ENCODE data around the gene ASIC4. TPM values are rescaled to one million over a fixed set of nuclear protein-coding genes. Genes with fewer than 3 reads are reported as not detected.

ASIC4 gene
- total and polyA plus RNA-seq, 2 of the 13 experiments (the other 11 are each of a cell fraction or from before 2014, with no cell fraction given), result 0.03 TPM; not detected in 1

DNA sequence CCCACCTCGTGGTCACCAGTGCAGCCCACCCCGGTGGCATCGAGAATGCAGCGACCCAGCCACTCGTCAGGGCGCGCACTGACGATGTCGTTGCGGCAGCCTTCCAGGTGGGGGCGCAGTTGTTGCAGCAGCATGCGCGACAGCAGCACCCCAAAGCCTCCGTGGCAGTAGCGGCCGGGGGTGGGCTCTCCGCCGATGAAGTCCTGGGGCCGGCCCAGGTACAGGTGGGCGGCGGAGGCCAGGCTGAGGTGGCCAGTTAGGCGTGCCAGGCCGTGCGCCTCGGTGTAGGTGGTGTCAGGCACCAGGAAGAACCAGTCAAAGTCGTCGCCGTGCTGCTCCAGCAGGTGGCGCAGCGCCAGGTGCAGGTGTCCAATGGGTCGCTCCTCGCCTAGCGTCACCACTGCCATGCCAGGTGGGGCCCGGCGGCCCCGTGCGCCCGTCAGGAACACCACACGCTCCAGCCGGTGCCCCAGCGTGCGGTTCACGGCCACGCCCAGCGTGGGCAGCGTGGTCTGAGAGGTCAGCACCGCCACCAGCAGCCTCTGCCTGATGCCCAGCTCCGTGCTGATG is 27.4 kb downstream of the ASIC4 start (continued):
- TF ChIP-seq, protein P1, sequence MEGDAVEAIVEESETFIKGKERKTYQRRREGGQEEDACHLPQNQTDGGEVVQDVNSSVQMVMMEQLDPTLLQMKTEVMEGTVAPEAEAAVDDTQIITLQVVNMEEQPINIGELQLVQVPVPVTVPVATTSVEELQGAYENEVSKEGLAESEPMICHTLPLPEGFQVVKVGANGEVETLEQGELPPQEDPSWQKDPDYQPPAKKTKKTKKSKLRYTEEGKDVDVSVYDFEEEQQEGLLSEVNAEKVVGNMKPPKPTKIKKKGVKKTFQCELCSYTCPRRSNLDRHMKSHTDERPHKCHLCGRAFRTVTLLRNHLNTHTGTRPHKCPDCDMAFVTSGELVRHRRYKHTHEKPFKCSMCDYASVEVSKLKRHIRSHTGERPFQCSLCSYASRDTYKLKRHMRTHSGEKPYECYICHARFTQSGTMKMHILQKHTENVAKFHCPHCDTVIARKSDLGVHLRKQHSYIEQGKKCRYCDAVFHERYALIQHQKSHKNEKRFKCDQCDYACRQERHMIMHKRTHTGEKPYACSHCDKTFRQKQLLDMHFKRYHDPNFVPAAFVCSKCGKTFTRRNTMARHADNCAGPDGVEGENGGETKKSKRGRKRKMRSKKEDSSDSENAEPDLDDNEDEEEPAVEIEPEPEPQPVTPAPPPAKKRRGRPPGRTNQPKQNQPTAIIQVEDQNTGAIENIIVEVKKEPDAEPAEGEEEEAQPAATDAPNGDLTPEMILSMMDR (CRISPR knock-in tag; IDR thresholded peaks at IDR 0.05), result peak; percentile 99
- TF ChIP-seq, protein P2, sequence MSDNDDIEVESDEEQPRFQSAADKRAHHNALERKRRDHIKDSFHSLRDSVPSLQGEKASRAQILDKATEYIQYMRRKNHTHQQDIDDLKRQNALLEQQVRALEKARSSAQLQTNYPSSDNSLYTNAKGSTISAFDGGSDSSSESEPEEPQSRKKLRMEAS (IDR thresholded peaks at IDR 0.05), result peak; percentile 88
- TF ChIP-seq ETV5 (CRISPR knock-in tag; IDR thresholded peaks at IDR 0.05; ENCODE audit: borderline replicate concordance) (peak; percentile 39; the same call in 1 of the 2 replicates), U2AF1 (optimal IDR thresholded peaks at IDR 0.05; ENCODE audit: low read depth, low read length) (peak; percentile 29), NAIF1 (CRISPR knock-in tag; IDR thresholded peaks at IDR 0.05; ENCODE audit: borderline replicate concordance) (no peak), FLYWCH1 (CRISPR knock-in tag; IDR thresholded peaks at IDR 0.05) (no peak), ZFP1 (CRISPR knock-in tag; IDR thresholded peaks at IDR 0.05) (no peak), RFX1 (IDR thresholded peaks at IDR 0.05) (no peak), SOX5 (CRISPR knock-in tag; IDR thresholded peaks at IDR 0.05; ENCODE audit: borderline replicate concordance) (peak; percentile 31; the same call in 1 of the 2 replicates), CCAR2 (optimal IDR thresholded peaks at IDR 0.05; ENCODE audit: low read depth, low read length) (no peak), ZNF33A (CRISPR knock-in tag; IDR thresholded peaks at IDR 0.05; ENCODE audit: borderline replicate concordance) (no peak)
- TF ChIP-seq, protein P3, sequence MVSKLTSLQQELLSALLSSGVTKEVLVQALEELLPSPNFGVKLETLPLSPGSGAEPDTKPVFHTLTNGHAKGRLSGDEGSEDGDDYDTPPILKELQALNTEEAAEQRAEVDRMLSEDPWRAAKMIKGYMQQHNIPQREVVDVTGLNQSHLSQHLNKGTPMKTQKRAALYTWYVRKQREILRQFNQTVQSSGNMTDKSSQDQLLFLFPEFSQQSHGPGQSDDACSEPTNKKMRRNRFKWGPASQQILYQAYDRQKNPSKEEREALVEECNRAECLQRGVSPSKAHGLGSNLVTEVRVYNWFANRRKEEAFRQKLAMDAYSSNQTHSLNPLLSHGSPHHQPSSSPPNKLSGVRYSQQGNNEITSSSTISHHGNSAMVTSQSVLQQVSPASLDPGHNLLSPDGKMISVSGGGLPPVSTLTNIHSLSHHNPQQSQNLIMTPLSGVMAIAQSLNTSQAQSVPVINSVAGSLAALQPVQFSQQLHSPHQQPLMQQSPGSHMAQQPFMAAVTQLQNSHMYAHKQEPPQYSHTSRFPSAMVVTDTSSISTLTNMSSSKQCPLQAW (CRISPR knock-in tag; IDR thresholded peaks at IDR 0.05), result peak; percentile 81
- TF ChIP-seq, protein P4, sequence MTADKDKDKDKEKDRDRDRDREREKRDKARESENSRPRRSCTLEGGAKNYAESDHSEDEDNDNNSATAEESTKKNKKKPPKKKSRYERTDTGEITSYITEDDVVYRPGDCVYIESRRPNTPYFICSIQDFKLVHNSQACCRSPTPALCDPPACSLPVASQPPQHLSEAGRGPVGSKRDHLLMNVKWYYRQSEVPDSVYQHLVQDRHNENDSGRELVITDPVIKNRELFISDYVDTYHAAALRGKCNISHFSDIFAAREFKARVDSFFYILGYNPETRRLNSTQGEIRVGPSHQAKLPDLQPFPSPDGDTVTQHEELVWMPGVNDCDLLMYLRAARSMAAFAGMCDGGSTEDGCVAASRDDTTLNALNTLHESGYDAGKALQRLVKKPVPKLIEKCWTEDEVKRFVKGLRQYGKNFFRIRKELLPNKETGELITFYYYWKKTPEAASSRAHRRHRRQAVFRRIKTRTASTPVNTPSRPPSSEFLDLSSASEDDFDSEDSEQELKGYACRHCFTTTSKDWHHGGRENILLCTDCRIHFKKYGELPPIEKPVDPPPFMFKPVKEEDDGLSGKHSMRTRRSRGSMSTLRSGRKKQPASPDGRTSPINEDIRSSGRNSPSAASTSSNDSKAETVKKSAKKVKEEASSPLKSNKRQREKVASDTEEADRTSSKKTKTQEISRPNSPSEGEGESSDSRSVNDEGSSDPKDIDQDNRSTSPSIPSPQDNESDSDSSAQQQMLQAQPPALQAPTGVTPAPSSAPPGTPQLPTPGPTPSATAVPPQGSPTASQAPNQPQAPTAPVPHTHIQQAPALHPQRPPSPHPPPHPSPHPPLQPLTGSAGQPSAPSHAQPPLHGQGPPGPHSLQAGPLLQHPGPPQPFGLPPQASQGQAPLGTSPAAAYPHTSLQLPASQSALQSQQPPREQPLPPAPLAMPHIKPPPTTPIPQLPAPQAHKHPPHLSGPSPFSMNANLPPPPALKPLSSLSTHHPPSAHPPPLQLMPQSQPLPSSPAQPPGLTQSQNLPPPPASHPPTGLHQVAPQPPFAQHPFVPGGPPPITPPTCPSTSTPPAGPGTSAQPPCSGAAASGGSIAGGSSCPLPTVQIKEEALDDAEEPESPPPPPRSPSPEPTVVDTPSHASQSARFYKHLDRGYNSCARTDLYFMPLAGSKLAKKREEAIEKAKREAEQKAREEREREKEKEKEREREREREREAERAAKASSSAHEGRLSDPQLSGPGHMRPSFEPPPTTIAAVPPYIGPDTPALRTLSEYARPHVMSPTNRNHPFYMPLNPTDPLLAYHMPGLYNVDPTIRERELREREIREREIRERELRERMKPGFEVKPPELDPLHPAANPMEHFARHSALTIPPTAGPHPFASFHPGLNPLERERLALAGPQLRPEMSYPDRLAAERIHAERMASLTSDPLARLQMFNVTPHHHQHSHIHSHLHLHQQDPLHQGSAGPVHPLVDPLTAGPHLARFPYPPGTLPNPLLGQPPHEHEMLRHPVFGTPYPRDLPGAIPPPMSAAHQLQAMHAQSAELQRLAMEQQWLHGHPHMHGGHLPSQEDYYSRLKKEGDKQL (CRISPR knock-in tag; IDR thresholded peaks at IDR 0.05; ENCODE audit: low read depth), result no peak; the same call in 1 of the 2 replicates
- TF ChIP-seq, protein P5, sequence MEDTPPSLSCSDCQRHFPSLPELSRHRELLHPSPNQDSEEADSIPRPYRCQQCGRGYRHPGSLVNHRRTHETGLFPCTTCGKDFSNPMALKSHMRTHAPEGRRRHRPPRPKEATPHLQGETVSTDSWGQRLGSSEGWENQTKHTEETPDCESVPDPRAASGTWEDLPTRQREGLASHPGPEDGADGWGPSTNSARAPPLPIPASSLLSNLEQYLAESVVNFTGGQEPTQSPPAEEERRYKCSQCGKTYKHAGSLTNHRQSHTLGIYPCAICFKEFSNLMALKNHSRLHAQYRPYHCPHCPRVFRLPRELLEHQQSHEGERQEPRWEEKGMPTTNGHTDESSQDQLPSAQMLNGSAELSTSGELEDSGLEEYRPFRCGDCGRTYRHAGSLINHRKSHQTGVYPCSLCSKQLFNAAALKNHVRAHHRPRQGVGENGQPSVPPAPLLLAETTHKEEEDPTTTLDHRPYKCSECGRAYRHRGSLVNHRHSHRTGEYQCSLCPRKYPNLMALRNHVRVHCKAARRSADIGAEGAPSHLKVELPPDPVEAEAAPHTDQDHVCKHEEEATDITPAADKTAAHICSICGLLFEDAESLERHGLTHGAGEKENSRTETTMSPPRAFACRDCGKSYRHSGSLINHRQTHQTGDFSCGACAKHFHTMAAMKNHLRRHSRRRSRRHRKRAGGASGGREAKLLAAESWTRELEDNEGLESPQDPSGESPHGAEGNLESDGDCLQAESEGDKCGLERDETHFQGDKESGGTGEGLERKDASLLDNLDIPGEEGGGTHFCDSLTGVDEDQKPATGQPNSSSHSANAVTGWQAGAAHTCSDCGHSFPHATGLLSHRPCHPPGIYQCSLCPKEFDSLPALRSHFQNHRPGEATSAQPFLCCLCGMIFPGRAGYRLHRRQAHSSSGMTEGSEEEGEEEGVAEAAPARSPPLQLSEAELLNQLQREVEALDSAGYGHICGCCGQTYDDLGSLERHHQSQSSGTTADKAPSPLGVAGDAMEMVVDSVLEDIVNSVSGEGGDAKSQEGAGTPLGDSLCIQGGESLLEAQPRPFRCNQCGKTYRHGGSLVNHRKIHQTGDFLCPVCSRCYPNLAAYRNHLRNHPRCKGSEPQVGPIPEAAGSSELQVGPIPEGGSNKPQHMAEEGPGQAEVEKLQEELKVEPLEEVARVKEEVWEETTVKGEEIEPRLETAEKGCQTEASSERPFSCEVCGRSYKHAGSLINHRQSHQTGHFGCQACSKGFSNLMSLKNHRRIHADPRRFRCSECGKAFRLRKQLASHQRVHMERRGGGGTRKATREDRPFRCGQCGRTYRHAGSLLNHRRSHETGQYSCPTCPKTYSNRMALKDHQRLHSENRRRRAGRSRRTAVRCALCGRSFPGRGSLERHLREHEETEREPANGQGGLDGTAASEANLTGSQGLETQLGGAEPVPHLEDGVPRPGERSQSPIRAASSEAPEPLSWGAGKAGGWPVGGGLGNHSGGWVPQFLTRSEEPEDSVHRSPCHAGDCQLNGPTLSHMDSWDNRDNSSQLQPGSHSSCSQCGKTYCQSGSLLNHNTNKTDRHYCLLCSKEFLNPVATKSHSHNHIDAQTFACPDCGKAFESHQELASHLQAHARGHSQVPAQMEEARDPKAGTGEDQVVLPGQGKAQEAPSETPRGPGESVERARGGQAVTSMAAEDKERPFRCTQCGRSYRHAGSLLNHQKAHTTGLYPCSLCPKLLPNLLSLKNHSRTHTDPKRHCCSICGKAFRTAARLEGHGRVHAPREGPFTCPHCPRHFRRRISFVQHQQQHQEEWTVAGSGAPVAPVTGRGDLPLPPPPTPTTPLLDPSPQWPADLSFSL (CRISPR knock-in tag; IDR thresholded peaks at IDR 0.05), result 0 out of 2 replicates have a peak, but pooled peaks have one; percentile 15

Measured in HepG2 (cell line).